Right cardiac atrium (tissue), 5 donors: Measurements from ENCODE around the gene HRH3. TPM values are rescaled to one million over a fixed set of nuclear protein-coding genes. Genes with fewer than 3 reads are reported as not detected.

Experiments
- ATAC-seq, 2 donors: fragments of 200-7000 bp; cut with Tn5 transposase; one replicate each; pipeline versions ENCODE4 v1.8.0 to v1.9.1; 2020; ENCODE audit warnings: moderate library complexity in 2 of 2, mild to moderate bottlenecking in 1 of 2
- DNase-seq, 3 donors: peaks; one replicate each; pipeline ENCODE4 v3.0.0-alpha.2; 2020
- H3K27ac ChIP-seq: one replicate; pipeline ENCODE4 v1.5.1; 2013; ENCODE audit warnings: mild to moderate bottlenecking, low read length, control low read depth, moderate library complexity
- H3K27me3 ChIP-seq: one replicate; pipeline ENCODE4 v1.6.1; 2013; ENCODE audit not compliant: control insufficient read depth, insufficient read depth
- H3K4me1 ChIP-seq: one replicate; pipeline ENCODE4 v1.6.1; 2013; ENCODE audit warnings: low read length; ENCODE audit not compliant: control insufficient read depth, insufficient read depth
- H3K4me3 ChIP-seq: one replicate; pipeline ENCODE4 v1.5.1; 2013; ENCODE audit warnings: low read length, control low read depth
- H3K9me3 ChIP-seq: one replicate; pipeline ENCODE4 v1.6.1; 2013; ENCODE audit warnings: low read length; ENCODE audit not compliant: control insufficient read depth
- WGBS: extraction: QIAGEN DNeasy Blood & Tissue Kit; methylation state at CpG from one replicate; pipeline ENCODE4 v1.1.7; 2013; 5-methylcytosine and 5-hydroxymethylcytosine counted together
- intact Hi-C, 4 donors: fragments of 100-400 bp; cut with DNase I; formaldehyde crosslinking; loops; one replicate each; pipeline versions ENCODE4 v1.11.0 to v1.14.0; 2022 to 2023
- polyA plus RNA-seq: library from polyadenylated mRNA; stranded (reverse); fragments of 200-250 nt; gene quantifications from one replicate; pipeline ENCODE4 v1.2.3, GENCODE V29; 2013
- total RNA-seq, 4 donors: library from RNA; stranded (reverse); fragmentation: NEBNext Ultra II Directional; extraction: Animal tissue kit (Norgen Biotek cat#: 25700); gene quantifications; one replicate each; pipeline ENCODE4 v1.2.1, GENCODE V29; 2021
- donor health status: healthy with polysubstance abuse.
- donor health status: DM: no; HTN: yes; CAD: no.
- donor health status: DM: no; HTN: no; CAD: no.
- donor health status: DM: no; HTN: yes; CAD: no; lungs with severe emphysema.
- donor health status: DM: yes; HTN: yes; CAD: no.

Gene HRH3
- total and polyA plus RNA-seq, 5 donors: not detected

- no peaks in the 10 kb centered on the region for H3K4me1 ChIP-seq
- WGBS: 3% methylated on average over 46 of the region's 46 CpGs
- H3K27me3 ChIP-seq: no peaks in the 10 kb centered on the region
- no peaks in the 10 kb centered on the region for H3K9me3 ChIP-seq
- no peak overlapping the region for H3K27ac ChIP-seq
- intact Hi-C loops: no loop called here
- H3K4me3 ChIP-seq: no peak overlapping the region
- DNase-seq (no peak), ATAC-seq (no peak)
Observed at GRCh38 chr20:62220666-62221568, 839 bp upstream of the HRH3 start.

- 1% methylated on average over 84 of the region's 84 CpGs for WGBS
- DNase-seq (peak in 2 of 3 donors; percentile 46 to 53), ATAC-seq (no peak)
- no peak overlapping the region for H3K27ac ChIP-seq
- intact Hi-C loops: no loop called here
- no peaks in the 10 kb centered on the region for H3K4me1 ChIP-seq
- peak overlapping the region; percentile 46 for H3K4me3 ChIP-seq
- no peaks in the 10 kb centered on the region for H3K27me3 ChIP-seq
- H3K9me3 ChIP-seq: no peaks in the 10 kb centered on the region
Observed at GRCh38 chr20:62219101-62219991, 732 bp downstream of the HRH3 start.

- Histone ChIP-seq H3K9me3 (no peaks in the 10 kb centered on the region), H3K27me3 (no peaks in the 10 kb centered on the region), H3K4me3 (no peak overlapping the region), H3K4me1 (no peaks in the 10 kb centered on the region), H3K27ac (no peak overlapping the region)
- ATAC-seq: no peak
- intact Hi-C loops: no loop called here
- DNase-seq: peak in 2 of 3 donors; percentile 26 to 36
- 54% methylated on average over 38 of the region's 38 CpGs for whole genome bisulfite sequencing
Observed at GRCh38 chr20:62217913-62218773, 1.9 kb downstream of the HRH3 start.

GRCh38 chr20:62216636-62217566 lies 3.2 kb downstream of the HRH3 start:
- Histone ChIP-seq H3K27me3 (no peaks in the 10 kb centered on the region), H3K9me3 (no peaks in the 10 kb centered on the region), H3K27ac (no peak overlapping the region), H3K4me3 (no peak overlapping the region), H3K4me1 (no peaks in the 10 kb centered on the region)
- ATAC-seq (no peak), DNase-seq (peak in 2 of 3 donors; percentile 30 to 45)
- intact Hi-C loops: no loop called here
- WGBS: 69% methylated on average over 26 of the region's 26 CpGs

GRCh38 chr20:62215991-62216635 lies 4.0 kb downstream of the HRH3 start:
- 79% methylated on average over 40 of the region's 40 CpGs for WGBS
- Histone ChIP-seq H3K27ac (no peak overlapping the region), H3K4me1 (no peaks in the 10 kb centered on the region), H3K27me3 (no peaks in the 10 kb centered on the region), H3K4me3 (no peak overlapping the region), H3K9me3 (no peaks in the 10 kb centered on the region)
- ATAC-seq: no peak
- intact Hi-C loops: no loop called here
- peak in 2 of 3 donors; percentile 33 to 49 for DNase-seq

GRCh38 chr20:62215020-62215990 lies 4.8 kb downstream of the HRH3 start:
- intact Hi-C loops: no loop called here
- no peaks in the 10 kb centered on the region for H3K27me3 ChIP-seq
- H3K4me3 ChIP-seq: no peak overlapping the region
- no peaks in the 10 kb centered on the region for H3K4me1 ChIP-seq
- H3K27ac ChIP-seq: no peak overlapping the region
- WGBS: 80% methylated on average over 29 of the region's 29 CpGs
- no peaks in the 10 kb centered on the region for H3K9me3 ChIP-seq
- DNase-seq (peak in 2 of 3 donors; percentile 40 to 55), ATAC-seq (no peak)

GRCh38 chr20:62214067-62214466 lies 6.0 kb downstream of the HRH3 start:
- WGBS: 62% methylated on average over 12 of the region's 12 CpGs
- Histone ChIP-seq H3K9me3 (no peaks in the 10 kb centered on the region), H3K4me3 (no peak overlapping the region), H3K27ac (no peak overlapping the region), H3K4me1 (no peaks in the 10 kb centered on the region), H3K27me3 (no peaks in the 10 kb centered on the region)
- intact Hi-C loops: no loop called here
- DNase-seq: peak in 2 of 3 donors; percentile 13 to 38
- ATAC-seq: no peak

GRCh38 chr20:62212299-62212698 lies 7.8 kb downstream of the HRH3 start:
- intact Hi-C loops: no loop called here
- Histone ChIP-seq H3K27me3 (no peaks in the 10 kb centered on the region), H3K4me1 (no peaks in the 10 kb centered on the region), H3K9me3 (no peaks in the 10 kb centered on the region), H3K4me3 (no peak overlapping the region), H3K27ac (no peak overlapping the region)
- ATAC-seq (no peak), DNase-seq (peak in 1 of 3 donors; percentile 14)
- WGBS: 39% methylated on average over 10 of the region's 10 CpGs
